Calu3 (cell line): Measurements from ENCODE around the gene BICDL1. TPM values are rescaled to one million over a fixed set of nuclear protein-coding genes. Genes with fewer than 3 reads are reported as not detected.

ENCODE experiments used
- BruUV-seq: library from RNA; stranded (reverse); fragments of 400-500 nt; replicated peaks from 2 replicates; lab custom pipeline; 2021; lab: Mats Ljungman, UMichigan
- CTCF ChIA-PET: fragments of 300-600 bp; sonication (Branson Sonifier 250); formaldehyde crosslinking; loops from one replicate; lab custom pipeline; 2022; ENCODE audit warnings: antibody characterized with exemption; lab: Charles Lee
- DNase-seq: peaks from one replicate; pipeline ENCODE4 v3.0.0; 2022
- H3K27ac Mint-ChIP-seq: one replicate; pipeline ENCODE4 v1.8.0; 2022; ENCODE audit warnings: mixed read lengths; ENCODE audit not compliant: unreplicated experiment
- H3K27me3 Mint-ChIP-seq: one replicate; pipeline ENCODE4 v1.8.0; 2022; ENCODE audit warnings: mixed read lengths; ENCODE audit not compliant: unreplicated experiment
- H3K36me3 Mint-ChIP-seq: one replicate; pipeline ENCODE4 v1.8.0; 2022; ENCODE audit warnings: mild to moderate bottlenecking, moderate library complexity, mixed read lengths; ENCODE audit not compliant: insufficient read depth, unreplicated experiment
- H3K4me1 Mint-ChIP-seq: one replicate; pipeline ENCODE4 v1.8.0; 2022; ENCODE audit warnings: mild to moderate bottlenecking, low read depth, mixed read lengths; ENCODE audit not compliant: unreplicated experiment
- H3K4me3 Mint-ChIP-seq: one replicate; pipeline ENCODE4 v1.8.0; 2022; ENCODE audit warnings: mild to moderate bottlenecking, low read depth, moderate library complexity, mixed read lengths; ENCODE audit not compliant: unreplicated experiment
- H3K9me3 Mint-ChIP-seq: one replicate; pipeline ENCODE4 v1.8.0; 2022; ENCODE audit warnings: low read depth, mixed read lengths; ENCODE audit not compliant: unreplicated experiment
- intact Hi-C: fragments of 100-400 bp; cut with micrococcal nuclease; formaldehyde crosslinking; loops from one replicate; pipeline ENCODE4 v1.10.0; 2022; ENCODE audit not compliant: unreplicated experiment
- total RNA-seq: library from RNA; stranded (reverse); gene quantifications from 2 replicates; pipeline ENCODE4 v1.2.3, GENCODE V29; 2022
- TF ChIP-seq, protein P1 (sequence below): fragments of 200-600 bp; IDR thresholded peaks from one replicate; pipeline ENCODE4 v1.8.0; 2022; ENCODE audit warnings: antibody characterized with exemption; ENCODE audit not compliant: unreplicated experiment

The BICDL1 gene
- total RNA-seq, 1 experiment from 2014 or later: 25.7 TPM

DNA sequence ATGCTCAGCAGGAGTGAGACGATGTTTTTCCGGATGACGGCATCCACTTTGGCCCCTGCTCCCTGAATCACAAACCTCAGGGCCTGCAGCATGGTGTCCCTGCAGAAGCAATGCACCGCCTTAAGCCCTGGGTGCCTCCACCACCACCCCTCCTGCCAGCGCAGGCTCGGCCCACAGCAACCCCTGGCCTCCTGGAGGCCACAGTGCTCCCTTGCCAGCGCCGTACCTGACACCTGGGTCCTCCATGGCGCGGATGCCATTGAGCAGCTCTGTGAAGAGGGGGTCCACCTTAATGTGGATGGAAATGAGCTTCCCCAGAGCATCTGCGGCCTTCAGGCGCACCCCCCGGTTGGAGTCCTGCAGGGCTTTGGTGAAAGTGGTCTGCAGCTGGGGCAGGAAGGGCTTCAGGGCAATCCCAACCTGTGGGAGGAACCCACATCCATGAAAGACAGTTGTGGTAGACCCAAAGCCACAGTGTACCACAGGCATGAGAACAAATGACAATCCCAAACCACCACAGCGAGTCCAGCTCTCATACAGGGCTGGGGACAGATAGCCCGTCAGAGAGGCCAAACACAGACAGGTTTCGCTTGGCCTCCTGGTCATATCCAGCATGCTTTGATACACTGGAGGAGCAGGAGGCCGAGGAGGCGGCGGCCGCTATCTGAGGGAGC, 145.4 kb downstream of the BICDL1 start:
- no TSS peak for BruUV-seq
- no peak for DNase-seq
- TF ChIP-seq, protein P1, sequence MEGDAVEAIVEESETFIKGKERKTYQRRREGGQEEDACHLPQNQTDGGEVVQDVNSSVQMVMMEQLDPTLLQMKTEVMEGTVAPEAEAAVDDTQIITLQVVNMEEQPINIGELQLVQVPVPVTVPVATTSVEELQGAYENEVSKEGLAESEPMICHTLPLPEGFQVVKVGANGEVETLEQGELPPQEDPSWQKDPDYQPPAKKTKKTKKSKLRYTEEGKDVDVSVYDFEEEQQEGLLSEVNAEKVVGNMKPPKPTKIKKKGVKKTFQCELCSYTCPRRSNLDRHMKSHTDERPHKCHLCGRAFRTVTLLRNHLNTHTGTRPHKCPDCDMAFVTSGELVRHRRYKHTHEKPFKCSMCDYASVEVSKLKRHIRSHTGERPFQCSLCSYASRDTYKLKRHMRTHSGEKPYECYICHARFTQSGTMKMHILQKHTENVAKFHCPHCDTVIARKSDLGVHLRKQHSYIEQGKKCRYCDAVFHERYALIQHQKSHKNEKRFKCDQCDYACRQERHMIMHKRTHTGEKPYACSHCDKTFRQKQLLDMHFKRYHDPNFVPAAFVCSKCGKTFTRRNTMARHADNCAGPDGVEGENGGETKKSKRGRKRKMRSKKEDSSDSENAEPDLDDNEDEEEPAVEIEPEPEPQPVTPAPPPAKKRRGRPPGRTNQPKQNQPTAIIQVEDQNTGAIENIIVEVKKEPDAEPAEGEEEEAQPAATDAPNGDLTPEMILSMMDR: no peak
- intact Hi-C loops: no loop called here
- H3K27me3 Mint-ChIP-seq: no peaks in the 10 kb centered on the region
- peaks cover 75% of the 10 kb centered on the region for H3K36me3 Mint-ChIP-seq
- CTCF ChIA-PET: no interaction called here
- no peak overlapping the region for H3K27ac Mint-ChIP-seq
- H3K4me3 Mint-ChIP-seq: no peak overlapping the region
- H3K9me3 Mint-ChIP-seq: no peaks in the 10 kb centered on the region
- no peaks in the 10 kb centered on the region for H3K4me1 Mint-ChIP-seq

DNA sequence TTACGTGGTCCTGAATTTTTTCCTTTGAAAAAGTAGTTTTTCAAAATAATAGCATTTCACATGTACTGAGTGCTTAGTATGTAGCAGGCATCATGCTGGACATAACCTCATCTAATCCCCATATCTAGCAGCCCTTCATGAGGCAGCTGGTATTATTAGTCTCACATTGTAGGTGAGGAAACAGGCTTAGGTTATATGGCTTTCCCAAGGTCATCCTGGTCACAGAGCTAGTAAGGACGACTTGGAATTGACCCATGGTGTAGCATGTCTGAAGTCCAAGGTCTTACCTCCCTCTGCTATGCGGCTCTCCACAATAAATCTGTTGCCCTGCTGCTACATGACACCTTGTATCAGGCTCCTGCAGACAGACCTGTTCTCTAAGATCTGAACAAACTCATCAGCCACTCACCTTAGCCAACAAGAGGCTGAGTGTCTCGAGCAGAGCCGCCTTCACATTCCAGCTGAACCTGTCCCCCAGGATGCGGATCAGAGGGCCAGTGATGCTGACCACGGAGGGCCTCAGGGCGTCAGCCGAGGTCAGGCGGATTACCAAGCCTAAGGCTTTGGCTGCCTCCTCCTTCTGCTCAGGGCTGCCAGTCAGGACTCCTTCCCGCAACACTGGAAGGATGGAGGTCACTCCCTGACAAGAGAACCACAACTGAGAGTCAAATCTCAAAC, 147.2 kb downstream of the BICDL1 start:
- BruUV-seq: no TSS peak
- Mint-ChIP-seq H3K9me3 (no peaks in the 10 kb centered on the region), H3K27ac (no peak overlapping the region), H3K27me3 (no peaks in the 10 kb centered on the region), H3K36me3 (peaks cover 81% of the 10 kb centered on the region), H3K4me1 (no peaks in the 10 kb centered on the region), H3K4me3 (no peak overlapping the region)
- TF ChIP-seq, protein P1: no peak
- CTCF ChIA-PET: interaction anchor here (0.5 kb wide), 1 partner anchor 17 kb away, joined by 6 read pairs; no protein-coding TSS in a partner anchor
- intact Hi-C loops: no loop called here
- DNase-seq: no peak

DNA sequence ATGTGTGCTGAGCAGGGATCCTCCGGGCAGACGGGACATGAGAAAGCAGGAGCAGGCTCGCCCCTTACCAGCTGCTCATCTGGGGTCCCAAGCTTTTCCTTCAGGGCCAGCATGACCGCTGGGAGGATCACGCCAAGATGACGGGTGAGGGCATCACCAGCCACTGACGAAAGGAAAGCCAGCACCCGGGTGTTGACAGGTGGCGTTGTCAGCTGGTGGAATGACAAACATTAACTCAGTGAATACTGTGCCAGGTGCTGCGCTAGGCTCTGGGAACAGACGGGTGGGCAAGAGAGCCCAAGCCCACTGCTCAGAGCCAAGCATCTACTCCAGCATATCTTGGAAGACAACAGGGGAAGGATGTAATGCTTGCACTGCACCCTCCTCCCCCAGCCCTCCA, 148.8 kb downstream of the BICDL1 start:
- no peak overlapping the region for H3K4me3 Mint-ChIP-seq
- peaks cover 6% of the 10 kb centered on the region for H3K4me1 Mint-ChIP-seq
- no peaks in the 10 kb centered on the region for H3K27me3 Mint-ChIP-seq
- TF ChIP-seq, protein P1: no peak
- H3K9me3 Mint-ChIP-seq: no peaks in the 10 kb centered on the region
- no peak for DNase-seq
- intact Hi-C loops: no loop called here
- H3K36me3 Mint-ChIP-seq: peaks cover 85% of the 10 kb centered on the region
- CTCF ChIA-PET: no interaction called here
- no TSS peak for BruUV-seq
- no peak overlapping the region for H3K27ac Mint-ChIP-seq

DNA sequence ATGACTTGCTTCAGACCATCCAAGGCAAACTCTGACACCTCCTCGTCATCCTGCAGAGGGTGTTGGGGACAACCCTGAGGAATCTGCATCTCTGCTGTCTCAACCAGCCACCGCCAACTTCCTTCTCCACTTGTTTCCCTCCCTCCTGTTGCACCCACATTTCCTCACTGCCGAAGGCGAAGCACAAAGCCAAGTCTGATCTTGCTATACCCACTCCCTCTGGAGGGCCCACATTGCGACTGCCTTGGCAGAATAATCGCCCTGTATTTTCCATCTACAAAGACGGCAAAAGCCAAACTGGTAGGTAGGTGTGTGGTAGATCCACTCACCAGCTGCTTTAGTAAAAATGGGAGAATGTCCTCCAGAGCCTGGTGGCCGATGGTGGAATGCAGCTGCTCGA, 149.3 kb downstream of the BICDL1 start:
- Mint-ChIP-seq H3K4me3 (no peak overlapping the region), H3K36me3 (peaks cover 87% of the 10 kb centered on the region), H3K9me3 (no peaks in the 10 kb centered on the region), H3K27me3 (no peaks in the 10 kb centered on the region), H3K4me1 (peaks cover 6% of the 10 kb centered on the region), H3K27ac (no peak overlapping the region)
- no TSS peak for BruUV-seq
- no peak for DNase-seq
- intact Hi-C loops: no loop called here
- CTCF ChIA-PET: no interaction called here
- TF ChIP-seq, protein P1: no peak
